GM12878 (cell line): Measurements from ENCODE around the gene CDH16. TPM values are rescaled to one million over a fixed set of nuclear protein-coding genes. Genes with fewer than 3 reads are reported as not detected.

ENCODE experiments used
- ATAC-seq: fragments of 200-7000 bp; cut with Tn5 transposase; 3 replicates; pipeline ENCODE4 v1.9.1; 2020; ENCODE audit warnings: mild to moderate bottlenecking, moderate library complexity
- BruUV-seq: library from RNA; stranded (reverse); fragments of 400-500 nt; replicated peaks from 2 replicates; lab custom pipeline; 2021; lab: Mats Ljungman, UMichigan
- CTCF ChIA-PET: fragments of 300-600 bp; sonication (Branson Sonifier 250); formaldehyde crosslinking; extraction: SDS; loops from one replicate; lab custom pipeline; 2021; ENCODE audit warnings: inconsistent platforms; lab: Yijun Ruan, JAX
- POLR2A ChIA-PET: fragments of 350-600 bp; formaldehyde crosslinking; extraction: SDS; loops from one replicate; lab custom pipeline; 2021; ENCODE audit warnings: inconsistent platforms; lab: Charles Lee
- RAD21 ChIA-PET: fragments of 300-600 bp; sonication (Branson Sonifier 250); formaldehyde crosslinking; loops from one replicate; lab custom pipeline; 2023; ENCODE audit warnings: antibody characterized with exemption; ENCODE audit not compliant: unreplicated experiment; lab: Charles Lee
- SMC1A ChIA-PET: fragments of 300-600 bp; sonication (Branson Sonifier 250); formaldehyde crosslinking; loops from one replicate; lab custom pipeline; 2023; ENCODE audit not compliant: unreplicated experiment, uncharacterized antibody; lab: Charles Lee
- DNase-seq: peaks from one replicate; pipeline ENCODE4 v3.0.0-alpha.2; 2011; ENCODE audit warnings: low read depth, low spot score
- FAIRE-seq: peaks from 3 replicates; lab custom pipeline; 2011; peaks lifted over from hg19 to GRCh38; lab: Jason Lieb, UNC
- H2AFZ ChIP-seq: 2 replicates; pipeline ENCODE4 v1.6.0; 2011; ENCODE audit warnings: low read depth, low read length, control low read depth; ENCODE audit not compliant: control insufficient read depth
- H3K27ac ChIP-seq: 2 replicates; pipeline ENCODE4 v1.5.1; 2011; ENCODE audit warnings: control low read depth; ENCODE audit not compliant: control insufficient read depth, insufficient read depth
- H3K27me3 ChIP-seq, 2 experiments: replicated peaks in 1 of 2; 2 replicates each; pipeline versions ENCODE4 v1.6.0 to v1.6.1; 2011; ENCODE audit warnings: low read length in 1 of 2; ENCODE audit not compliant: control insufficient read depth in 2 of 2, insufficient read depth in 2 of 2
- H3K36me3 ChIP-seq, 2 experiments: 2 replicates each; pipeline ENCODE4 v1.5.1; 2011; ENCODE audit warnings: low read length in 1 of 2; ENCODE audit not compliant: control insufficient read depth in 2 of 2, insufficient read depth in 2 of 2
- H3K4me1 ChIP-seq: 2 replicates; pipeline ENCODE4 v1.6.1; 2011; ENCODE audit warnings: mild to moderate bottlenecking, low read length, moderate library complexity, mixed read lengths; ENCODE audit not compliant: control insufficient read depth, insufficient read depth
- H3K4me2 ChIP-seq: 2 replicates; pipeline ENCODE4 v1.6.0; 2011; ENCODE audit warnings: control low read depth; ENCODE audit not compliant: control insufficient read depth, insufficient read depth
- H3K4me3 ChIP-seq: fragments of 200-600 bp; sonication (generic); 2 replicates; pipeline ENCODE4 v1.5.1; 2016
- H3K79me2 ChIP-seq: 2 replicates; pipeline ENCODE4 v1.6.0; 2011; ENCODE audit warnings: low read length; ENCODE audit not compliant: control insufficient read depth, insufficient read depth
- H3K9ac ChIP-seq: 2 replicates; pipeline ENCODE4 v1.8.0; 2011; ENCODE audit warnings: low read length, control low read depth, mixed read lengths; ENCODE audit not compliant: control insufficient read depth, insufficient read depth
- H3K9me3 ChIP-seq: replicated peaks from 3 replicates; pipeline ENCODE4 v1.5.1; 2011; ENCODE audit warnings: mild to moderate bottlenecking, low read length; ENCODE audit not compliant: control insufficient read depth, insufficient read depth
- H4K20me1 ChIP-seq: 2 replicates; pipeline ENCODE4 v1.6.0; 2011; ENCODE audit not compliant: control insufficient read depth, insufficient read depth
- CBFB ChIP-seq: IDR thresholded peaks from 2 replicates; pipeline ENCODE4 v1.6.1; 2016; ENCODE audit warnings: antibody characterized with exemption, low read depth
- DPF2 ChIP-seq: fragments of 450-650 bp; IDR thresholded peaks from 2 replicates; pipeline ENCODE4 v1.6.1; 2017; ENCODE audit warnings: mild to moderate bottlenecking
- EED ChIP-seq: sonication (generic); IDR thresholded peaks from 2 replicates; pipeline ENCODE4 v1.6.1; 2016; ENCODE audit warnings: antibody characterized with exemption, low read depth
- EP300 ChIP-seq, 2 experiments: fragments of 150-350 bp in 1 of 2; IDR thresholded peaks; 2 replicates each; pipeline ENCODE4 v1.6.1; 2011 to 2012; ENCODE audit warnings: low read depth in 2 of 2, low read length in 2 of 2, borderline replicate concordance in 1 of 2, improper control_type of control experiment in 1 of 2, inconsistent platforms in 1 of 2; ENCODE audit not compliant: control insufficient read depth in 1 of 2
- ESRRA ChIP-seq: IDR thresholded peaks from 2 replicates; pipeline ENCODE4 v1.6.1; 2012; ENCODE audit warnings: mild to moderate bottlenecking, low read length, improper control_type of control experiment
- HCFC1 ChIP-seq: fragments of 150-350 bp; IDR thresholded peaks from 2 replicates; pipeline ENCODE4 v1.6.1; 2014; ENCODE audit warnings: low read length
- IRF4 ChIP-seq: IDR thresholded peaks from 2 replicates; pipeline ENCODE4 v1.6.1; 2011; ENCODE audit warnings: low read depth, low read length
- MEF2A ChIP-seq: IDR thresholded peaks from 2 replicates; pipeline ENCODE4 v1.6.1; 2011; ENCODE audit warnings: low read depth, mild to moderate bottlenecking, low read length, moderate library complexity; ENCODE audit not compliant: insufficient read depth
- MYC ChIP-seq: IDR thresholded peaks from 2 replicates; pipeline ENCODE4 v1.6.1; 2011; ENCODE audit warnings: mild to moderate bottlenecking, low read length, moderate library complexity, inconsistent platforms; ENCODE audit not compliant: insufficient read depth, insufficient replicate concordance, insufficient read length, severe bottlenecking
- POU2F2 ChIP-seq: IDR thresholded peaks from 3 replicates; pipeline ENCODE4 v1.6.1; 2011; ENCODE audit warnings: low read depth, mild to moderate bottlenecking, low read length, borderline replicate concordance
- RAD51 ChIP-seq: fragments of 450-650 bp; IDR thresholded peaks from 2 replicates; pipeline ENCODE4 v1.6.1; 2016; ENCODE audit warnings: moderate library complexity, mild to moderate bottlenecking, inconsistent platforms
- TBL1XR1 ChIP-seq: IDR thresholded peaks from 2 replicates; pipeline ENCODE4 v1.6.1; 2012; ENCODE audit warnings: low read depth, low read length, improper control_type of control experiment
- YBX1 ChIP-seq: fragments of 450-650 bp; IDR thresholded peaks from 2 replicates; pipeline ENCODE4 v1.6.1; 2016; ENCODE audit warnings: antibody characterized with exemption
- ZNF274 ChIP-seq: IDR thresholded peaks from one replicate; pipeline ENCODE4 v1.8.0; 2011; ENCODE audit not compliant: insufficient read length, insufficient read depth
- ZNF622 ChIP-seq: fragments of 450-650 bp; IDR thresholded peaks from 2 replicates; pipeline ENCODE4 v1.6.1; 2017; ENCODE audit warnings: mild to moderate bottlenecking, inconsistent platforms
- ZZZ3 ChIP-seq: IDR thresholded peaks from 2 replicates; pipeline ENCODE4 v1.6.1; 2011; ENCODE audit warnings: low read depth; ENCODE audit not compliant: control insufficient read depth, insufficient read length
- WGBS: methylation state at CpG from one replicate; pipeline ENCODE4 v1.1.6; 2016; ENCODE audit warnings: low lambda C conversion rate; ENCODE audit not compliant: insufficient replicate concordance, insufficient coverage; ENCODE audit errors: missing lambda C conversion rate; 5-methylcytosine and 5-hydroxymethylcytosine counted together
- in situ Hi-C: fragments of 300-500 bp; cut with MboI; formaldehyde crosslinking; loops from 9 replicates; pipeline ENCODE4 v1.14.3; 2018; ENCODE audit warnings: mixed read lengths
- intact Hi-C: fragments of 100-400 bp; cut with micrococcal nuclease; formaldehyde crosslinking; loops from one replicate; pipeline ENCODE4 v1.14.2; 2022; ENCODE audit not compliant: unreplicated experiment
- polyA plus RNA-seq, 11 experiments: library from polyadenylated mRNA; depleted of rRNA in 4 of 11; unstranded in 6 of 11; stranded (reverse) in 5 of 11; fragments of >200 nt; fragmentation: Nextera tagmentation in 4 of 11; fragmentation: Illumina TruSeq in 1 of 11; extraction: Ambion mirVana in 4 of 11; extraction: Trizol in 1 of 11; gene quantifications; 1 replicate in 1 of 11; 2 replicates in 10 of 11; pipeline versions ENCODE4 v1.2.1 to v1.2.3, GENCODE V29; 2011 to 2016; ENCODE audit warnings: inconsistent platforms in 2 of 11, missing spikeins in 2 of 11, low read depth in 1 of 11
- total RNA-seq, 4 experiments: library from RNA; depleted of rRNA in 3 of 4; stranded (reverse); fragments of >200 nt in 3 of 4; fragmentation: Illumina TruSeq in 1 of 4; extraction: Trizol in 1 of 4; gene quantifications; 2 replicates each; pipeline versions ENCODE4 v1.2.1 to v1.2.3, GENCODE V29; 2013 to 2021
- TF ChIP-seq, protein P1 (sequence below): IDR thresholded peaks from 2 replicates; pipeline ENCODE4 v1.6.1; 2012; ENCODE audit warnings: mild to moderate bottlenecking, low read depth, low read length
- TF ChIP-seq, protein P2 (sequence below): fragments of 150-350 bp; IDR thresholded peaks from 2 replicates; pipeline ENCODE4 v1.6.1; 2014; ENCODE audit warnings: mild to moderate bottlenecking, low read depth, low read length

The CDH16 gene
- total and polyA plus RNA-seq, 10 of the 15 experiments (the other 5 are each of a cell fraction or from before 2014, with no cell fraction given): 0.05 TPM; not detected in 9

DNA sequence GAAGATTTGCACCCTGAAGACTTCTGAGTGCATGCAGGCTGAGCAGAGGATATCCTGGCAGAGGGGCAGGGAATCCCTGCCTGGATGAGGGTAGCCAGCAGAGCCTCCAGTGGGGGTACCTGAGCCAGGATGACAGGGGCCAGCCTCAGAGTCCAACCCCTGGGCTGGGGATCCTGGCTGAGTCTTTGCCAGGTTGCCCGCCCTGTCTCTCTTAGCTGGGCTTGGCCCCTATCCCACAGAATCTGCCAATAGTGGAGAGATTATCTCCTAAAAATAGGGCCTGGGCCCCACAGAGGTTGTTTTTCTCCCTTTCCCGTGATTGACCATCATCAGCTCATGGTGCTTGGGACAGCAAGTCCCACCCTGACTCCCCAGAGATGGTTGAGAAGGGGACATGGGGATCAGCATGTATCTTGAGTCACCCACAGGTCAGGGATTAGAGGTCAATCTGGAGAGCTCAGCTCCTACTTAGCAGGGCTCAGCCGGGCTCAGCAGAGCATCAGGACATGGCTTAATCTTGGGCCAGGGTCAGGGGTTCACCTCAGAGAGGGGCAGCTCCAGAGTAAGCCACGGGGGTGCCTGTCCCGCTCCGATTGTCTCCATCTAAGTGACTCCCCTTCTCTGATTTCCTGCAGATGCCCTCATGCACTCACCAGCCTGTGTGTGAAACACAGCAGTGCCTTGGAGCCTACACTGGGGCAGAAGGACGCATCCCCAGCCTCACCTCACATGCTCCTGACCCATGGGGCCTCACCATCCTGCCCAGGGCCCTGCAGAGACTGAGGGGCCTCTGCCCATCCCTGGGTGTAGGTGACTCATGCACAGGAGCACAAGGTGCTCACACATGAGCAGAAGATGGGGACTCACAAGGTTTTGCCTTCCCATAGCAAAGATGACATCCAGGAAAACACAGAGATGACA lies 11.5 kb downstream of the CDH16 start:
- Histone ChIP-seq H3K9me3 (no peaks in the 10 kb centered on the region), H4K20me1 (no peaks in the 10 kb centered on the region), H3K27ac (no peak overlapping the region), H3K27me3 (no peaks in the 10 kb centered on the region; a peak in 1 of 4 replicates), H2AFZ (no peak overlapping the region), H3K4me3 (no peak overlapping the region), H3K79me2 (no peaks in the 10 kb centered on the region), H3K4me2 (no peak overlapping the region), H3K9ac (no peak overlapping the region), H3K36me3 (no peaks in the 10 kb centered on the region), H3K4me1 (peaks cover 4% of the 10 kb centered on the region; the same call in 1 of the 2 replicates)
- in situ Hi-C loops: no loop called here
- no TSS peak for BruUV-seq
- 23% methylated on average over 7 of the region's 7 CpGs for WGBS
- CTCF ChIA-PET: interaction anchor here (1.3 to 1.7 kb wide), 2 partner anchors 11 to 12 kb away, joined by 3 to 5 read pairs; partner anchors contain the start of gene CDH16
- FAIRE-seq: no peak
- TF ChIP-seq TBL1XR1: no peak
- no peak for TF ChIP-seq HCFC1
- TF ChIP-seq IRF4: no peak
- TF ChIP-seq, protein P1, sequence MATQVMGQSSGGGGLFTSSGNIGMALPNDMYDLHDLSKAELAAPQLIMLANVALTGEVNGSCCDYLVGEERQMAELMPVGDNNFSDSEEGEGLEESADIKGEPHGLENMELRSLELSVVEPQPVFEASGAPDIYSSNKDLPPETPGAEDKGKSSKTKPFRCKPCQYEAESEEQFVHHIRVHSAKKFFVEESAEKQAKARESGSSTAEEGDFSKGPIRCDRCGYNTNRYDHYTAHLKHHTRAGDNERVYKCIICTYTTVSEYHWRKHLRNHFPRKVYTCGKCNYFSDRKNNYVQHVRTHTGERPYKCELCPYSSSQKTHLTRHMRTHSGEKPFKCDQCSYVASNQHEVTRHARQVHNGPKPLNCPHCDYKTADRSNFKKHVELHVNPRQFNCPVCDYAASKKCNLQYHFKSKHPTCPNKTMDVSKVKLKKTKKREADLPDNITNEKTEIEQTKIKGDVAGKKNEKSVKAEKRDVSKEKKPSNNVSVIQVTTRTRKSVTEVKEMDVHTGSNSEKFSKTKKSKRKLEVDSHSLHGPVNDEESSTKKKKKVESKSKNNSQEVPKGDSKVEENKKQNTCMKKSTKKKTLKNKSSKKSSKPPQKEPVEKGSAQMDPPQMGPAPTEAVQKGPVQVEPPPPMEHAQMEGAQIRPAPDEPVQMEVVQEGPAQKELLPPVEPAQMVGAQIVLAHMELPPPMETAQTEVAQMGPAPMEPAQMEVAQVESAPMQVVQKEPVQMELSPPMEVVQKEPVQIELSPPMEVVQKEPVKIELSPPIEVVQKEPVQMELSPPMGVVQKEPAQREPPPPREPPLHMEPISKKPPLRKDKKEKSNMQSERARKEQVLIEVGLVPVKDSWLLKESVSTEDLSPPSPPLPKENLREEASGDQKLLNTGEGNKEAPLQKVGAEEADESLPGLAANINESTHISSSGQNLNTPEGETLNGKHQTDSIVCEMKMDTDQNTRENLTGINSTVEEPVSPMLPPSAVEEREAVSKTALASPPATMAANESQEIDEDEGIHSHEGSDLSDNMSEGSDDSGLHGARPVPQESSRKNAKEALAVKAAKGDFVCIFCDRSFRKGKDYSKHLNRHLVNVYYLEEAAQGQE: no peak
- TF ChIP-seq DPF2: no peak
- TF ChIP-seq YBX1: no peak
- no peak for TF ChIP-seq POU2F2
- TF ChIP-seq MEF2A: no peak
- TF ChIP-seq ZNF274: no peak
- TF ChIP-seq MYC: no peak
- TF ChIP-seq, protein P2, sequence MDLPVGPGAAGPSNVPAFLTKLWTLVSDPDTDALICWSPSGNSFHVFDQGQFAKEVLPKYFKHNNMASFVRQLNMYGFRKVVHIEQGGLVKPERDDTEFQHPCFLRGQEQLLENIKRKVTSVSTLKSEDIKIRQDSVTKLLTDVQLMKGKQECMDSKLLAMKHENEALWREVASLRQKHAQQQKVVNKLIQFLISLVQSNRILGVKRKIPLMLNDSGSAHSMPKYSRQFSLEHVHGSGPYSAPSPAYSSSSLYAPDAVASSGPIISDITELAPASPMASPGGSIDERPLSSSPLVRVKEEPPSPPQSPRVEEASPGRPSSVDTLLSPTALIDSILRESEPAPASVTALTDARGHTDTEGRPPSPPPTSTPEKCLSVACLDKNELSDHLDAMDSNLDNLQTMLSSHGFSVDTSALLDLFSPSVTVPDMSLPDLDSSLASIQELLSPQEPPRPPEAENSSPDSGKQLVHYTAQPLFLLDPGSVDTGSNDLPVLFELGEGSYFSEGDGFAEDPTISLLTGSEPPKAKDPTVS: no peak
- TF ChIP-seq EP300 (IDR thresholded peaks at IDR 0.05; ENCODE audit: borderline replicate concordance in 1 of 2, control insufficient read depth in 1 of 2, low read depth in 2 of 2, low read length in 2 of 2): no peak
- TF ChIP-seq ESRRA: no peak
- no peak for TF ChIP-seq ZNF622
- no peak for TF ChIP-seq EED
- no peak for TF ChIP-seq RAD51
- no peak for TF ChIP-seq CBFB
- no peak for TF ChIP-seq ZZZ3
- POLR2A ChIA-PET: no interaction called here
- SMC1A ChIA-PET: interaction anchor here (0.7 to 0.9 kb wide), 3 partner anchors 8 to 15 kb away, joined by 3 read pairs; no protein-coding TSS in a partner anchor
- ATAC-seq: no peak
- no peak for DNase-seq
- intact Hi-C loops: no loop called here
- RAD21 ChIA-PET: no interaction called here
